HuH-7 (cell line): ENCODE measurements around the gene MTIF2.
"Not testable (repeated sequence)": the region's sequence is repeated elsewhere in the genome, so short reads cannot be mapped to it uniquely, and the experiment has no call there.

ENCODE experiments used
- DNase-seq: peaks from one replicate; pipeline ENCODE4 v3.0.0; 2011; ENCODE audit warnings: low spot score

MTIF2 gene

DNA sequence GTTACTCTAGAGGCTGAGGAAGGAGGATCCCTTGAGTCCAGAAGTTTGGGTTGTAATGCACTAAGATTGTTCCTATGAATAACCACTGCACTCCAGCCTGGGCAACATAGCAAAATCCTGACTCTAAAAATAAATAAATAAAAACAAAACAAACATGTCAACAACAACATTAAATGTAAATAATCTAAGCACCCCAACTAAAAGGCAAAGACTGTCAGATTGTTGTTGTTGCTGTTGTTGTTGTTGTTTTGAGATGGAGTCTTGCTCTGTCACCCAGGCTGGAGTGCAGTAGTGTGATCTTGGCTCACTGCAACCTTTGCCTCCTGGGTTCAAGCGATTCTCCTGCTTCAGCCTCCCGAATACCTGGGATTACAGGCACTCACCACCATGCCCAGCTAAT is 77.1 kb downstream of the MTIF2 start:
- DNase-seq, result not testable (repeated sequence)

DNA sequence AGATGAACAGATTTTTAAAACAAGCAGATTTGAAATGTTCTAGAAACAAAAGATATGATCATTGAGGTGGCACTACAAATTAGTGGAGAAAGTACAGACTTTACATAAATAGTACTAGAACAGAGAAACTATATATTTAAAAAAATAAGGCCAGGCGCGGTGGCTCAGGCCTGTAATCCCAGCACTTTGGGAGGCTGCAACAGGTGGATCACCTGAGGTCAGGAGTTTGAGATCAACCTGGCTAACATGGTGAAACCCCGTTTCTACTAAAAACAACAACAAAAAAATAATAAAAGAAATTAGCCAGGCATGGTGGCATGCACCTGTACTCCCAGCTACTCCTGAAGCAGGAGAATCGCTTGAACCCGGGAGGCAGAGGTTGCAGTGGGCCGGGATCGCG is 82.2 kb downstream of the MTIF2 start:
- not testable (repeated sequence) for DNase-seq
